ENCODE measurements around the gene WAPL. TPM values are rescaled to one million over a fixed set of nuclear protein-coding genes. Genes with fewer than 3 reads are reported as not detected.

WAPL gene
- total RNA-seq, 1 experiment from 2014 or later, result 48.0 TPM

DNA sequence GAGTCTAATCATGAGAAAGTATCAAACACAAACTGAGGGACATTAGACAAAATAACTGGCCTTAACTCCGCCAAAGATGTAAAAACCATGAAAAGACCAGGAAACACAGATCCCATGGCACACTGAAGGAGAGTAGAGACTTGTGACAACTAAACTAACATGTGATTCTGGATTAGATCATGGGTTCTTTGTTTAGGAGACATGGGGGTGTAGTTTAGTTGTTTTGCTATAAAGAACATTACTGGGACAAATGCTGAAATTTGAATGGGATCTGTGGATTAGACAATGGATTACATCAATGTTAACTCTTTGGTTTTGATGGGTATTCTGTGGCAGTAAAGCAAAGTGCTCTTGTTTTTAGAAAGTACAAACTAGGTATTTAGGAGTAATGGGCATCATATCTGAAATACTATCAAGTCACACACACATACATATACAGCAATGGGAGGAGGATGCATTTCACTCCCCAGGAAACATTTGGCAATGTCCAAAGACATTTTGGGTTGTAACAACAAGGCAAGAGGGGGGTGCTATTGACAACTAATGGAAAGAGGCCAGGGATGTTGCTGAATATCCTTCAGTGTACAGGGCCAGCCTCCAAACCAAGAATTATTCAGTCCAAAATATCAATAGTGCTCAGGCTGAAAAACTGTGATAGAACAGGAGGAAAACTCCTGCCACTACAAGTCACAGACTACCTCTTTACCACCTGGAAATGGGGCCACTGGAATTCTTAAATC is 32.4 kb downstream of the WAPL start (continued):
- TF ChIP-seq, protein P1, sequence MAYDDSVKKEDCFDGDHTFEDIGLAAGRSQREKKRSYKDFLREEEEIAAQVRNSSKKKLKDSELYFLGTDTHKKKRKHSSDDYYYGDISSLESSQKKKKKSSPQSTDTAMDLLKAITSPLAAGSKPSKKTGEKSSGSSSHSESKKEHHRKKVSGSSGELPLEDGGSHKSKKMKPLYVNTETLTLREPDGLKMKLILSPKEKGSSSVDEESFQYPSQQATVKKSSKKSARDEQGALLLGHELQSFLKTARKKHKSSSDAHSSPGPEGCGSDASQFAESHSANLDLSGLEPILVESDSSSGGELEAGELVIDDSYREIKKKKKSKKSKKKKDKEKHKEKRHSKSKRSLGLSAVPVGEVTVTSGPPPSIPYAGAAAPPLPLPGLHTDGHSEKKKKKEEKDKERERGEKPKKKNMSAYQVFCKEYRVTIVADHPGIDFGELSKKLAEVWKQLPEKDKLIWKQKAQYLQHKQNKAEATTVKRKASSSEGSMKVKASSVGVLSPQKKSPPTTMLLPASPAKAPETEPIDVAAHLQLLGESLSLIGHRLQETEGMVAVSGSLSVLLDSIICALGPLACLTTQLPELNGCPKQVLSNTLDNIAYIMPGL (CRISPR knock-in tag; IDR thresholded peaks at IDR 0.05), result no peak
- no peak for TF ChIP-seq KAT7 (CRISPR knock-in tag; IDR thresholded peaks at IDR 0.05; ENCODE audit: borderline replicate concordance)
- no peak for TF ChIP-seq CREB1 (CRISPR knock-in tag; IDR thresholded peaks at IDR 0.05)
- TF ChIP-seq, protein P2, sequence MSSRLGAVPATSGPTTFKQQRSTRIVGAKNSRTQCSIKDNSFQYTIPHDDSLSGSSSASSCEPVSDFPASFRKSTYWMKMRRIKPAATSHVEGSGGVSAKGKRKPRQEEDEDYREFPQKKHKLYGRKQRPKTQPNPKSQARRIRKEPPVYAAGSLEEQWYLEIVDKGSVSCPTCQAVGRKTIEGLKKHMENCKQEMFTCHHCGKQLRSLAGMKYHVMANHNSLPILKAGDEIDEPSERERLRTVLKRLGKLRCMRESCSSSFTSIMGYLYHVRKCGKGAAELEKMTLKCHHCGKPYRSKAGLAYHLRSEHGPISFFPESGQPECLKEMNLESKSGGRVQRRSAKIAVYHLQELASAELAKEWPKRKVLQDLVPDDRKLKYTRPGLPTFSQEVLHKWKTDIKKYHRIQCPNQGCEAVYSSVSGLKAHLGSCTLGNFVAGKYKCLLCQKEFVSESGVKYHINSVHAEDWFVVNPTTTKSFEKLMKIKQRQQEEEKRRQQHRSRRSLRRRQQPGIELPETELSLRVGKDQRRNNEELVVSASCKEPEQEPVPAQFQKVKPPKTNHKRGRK (CRISPR knock-in tag; IDR thresholded peaks at IDR 0.05; ENCODE audit: borderline replicate concordance), result no peak
- no peak for TF ChIP-seq ZNF416 (CRISPR knock-in tag; IDR thresholded peaks at IDR 0.05)

DNA sequence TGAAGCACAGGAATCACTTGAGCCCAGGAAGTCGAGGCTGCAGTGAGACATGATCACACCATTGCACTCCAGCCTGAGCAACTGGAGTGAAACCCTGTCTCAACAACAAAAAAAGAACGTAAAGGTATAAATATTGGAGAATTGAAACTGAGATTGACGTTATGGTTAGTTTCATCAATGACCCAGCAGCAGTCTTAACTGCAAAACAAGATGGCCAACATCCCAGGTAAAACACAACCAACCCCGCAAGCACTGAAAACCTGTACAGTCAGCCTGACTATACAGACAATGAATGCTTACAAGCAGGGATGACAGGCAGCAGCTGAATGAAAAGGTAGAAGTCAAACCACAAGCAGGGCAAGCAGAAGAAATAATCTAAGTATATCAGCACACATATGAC is 34.7 kb downstream of the WAPL start:
- Mint-ChIP-seq H3K4me1 (no peaks in the 10 kb centered on the region), H3K27me3 (ENCODE audit: low read depth) (no peaks in the 10 kb centered on the region), H3K27ac (peak overlapping the region; percentile 73; the same call in 1 of the 2 replicates), H3K36me3 (peaks cover 35% of the 10 kb centered on the region), H3K9me3 (no peaks in the 10 kb centered on the region), H3K4me3 (no peak overlapping the region)
- ATAC-seq (no peak), DNase-seq (ENCODE audit: low spot score) (no peak)
- POLR2A ChIA-PET, result no interaction called here
- CTCF ChIA-PET, result no interaction called here
- no peak for TF ChIP-seq NR3C1 (CRISPR knock-in tag; conservative IDR thresholded peaks at IDR 0.05; ENCODE audit: low read depth)
- TF ChIP-seq, protein P3, sequence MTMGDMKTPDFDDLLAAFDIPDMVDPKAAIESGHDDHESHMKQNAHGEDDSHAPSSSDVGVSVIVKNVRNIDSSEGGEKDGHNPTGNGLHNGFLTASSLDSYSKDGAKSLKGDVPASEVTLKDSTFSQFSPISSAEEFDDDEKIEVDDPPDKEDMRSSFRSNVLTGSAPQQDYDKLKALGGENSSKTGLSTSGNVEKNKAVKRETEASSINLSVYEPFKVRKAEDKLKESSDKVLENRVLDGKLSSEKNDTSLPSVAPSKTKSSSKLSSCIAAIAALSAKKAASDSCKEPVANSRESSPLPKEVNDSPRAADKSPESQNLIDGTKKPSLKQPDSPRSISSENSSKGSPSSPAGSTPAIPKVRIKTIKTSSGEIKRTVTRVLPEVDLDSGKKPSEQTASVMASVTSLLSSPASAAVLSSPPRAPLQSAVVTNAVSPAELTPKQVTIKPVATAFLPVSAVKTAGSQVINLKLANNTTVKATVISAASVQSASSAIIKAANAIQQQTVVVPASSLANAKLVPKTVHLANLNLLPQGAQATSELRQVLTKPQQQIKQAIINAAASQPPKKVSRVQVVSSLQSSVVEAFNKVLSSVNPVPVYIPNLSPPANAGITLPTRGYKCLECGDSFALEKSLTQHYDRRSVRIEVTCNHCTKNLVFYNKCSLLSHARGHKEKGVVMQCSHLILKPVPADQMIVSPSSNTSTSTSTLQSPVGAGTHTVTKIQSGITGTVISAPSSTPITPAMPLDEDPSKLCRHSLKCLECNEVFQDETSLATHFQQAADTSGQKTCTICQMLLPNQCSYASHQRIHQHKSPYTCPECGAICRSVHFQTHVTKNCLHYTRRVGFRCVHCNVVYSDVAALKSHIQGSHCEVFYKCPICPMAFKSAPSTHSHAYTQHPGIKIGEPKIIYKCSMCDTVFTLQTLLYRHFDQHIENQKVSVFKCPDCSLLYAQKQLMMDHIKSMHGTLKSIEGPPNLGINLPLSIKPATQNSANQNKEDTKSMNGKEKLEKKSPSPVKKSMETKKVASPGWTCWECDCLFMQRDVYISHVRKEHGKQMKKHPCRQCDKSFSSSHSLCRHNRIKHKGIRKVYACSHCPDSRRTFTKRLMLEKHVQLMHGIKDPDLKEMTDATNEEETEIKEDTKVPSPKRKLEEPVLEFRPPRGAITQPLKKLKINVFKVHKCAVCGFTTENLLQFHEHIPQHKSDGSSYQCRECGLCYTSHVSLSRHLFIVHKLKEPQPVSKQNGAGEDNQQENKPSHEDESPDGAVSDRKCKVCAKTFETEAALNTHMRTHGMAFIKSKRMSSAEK (CRISPR knock-in tag; IDR thresholded peaks at IDR 0.05; ENCODE audit: borderline replicate concordance), result no peak
- no peak for TF ChIP-seq ATF1 (CRISPR knock-in tag; IDR thresholded peaks at IDR 0.05)
- no peak for TF ChIP-seq ZNF232 (CRISPR knock-in tag; IDR thresholded peaks at IDR 0.05)
- TF ChIP-seq, protein P4, sequence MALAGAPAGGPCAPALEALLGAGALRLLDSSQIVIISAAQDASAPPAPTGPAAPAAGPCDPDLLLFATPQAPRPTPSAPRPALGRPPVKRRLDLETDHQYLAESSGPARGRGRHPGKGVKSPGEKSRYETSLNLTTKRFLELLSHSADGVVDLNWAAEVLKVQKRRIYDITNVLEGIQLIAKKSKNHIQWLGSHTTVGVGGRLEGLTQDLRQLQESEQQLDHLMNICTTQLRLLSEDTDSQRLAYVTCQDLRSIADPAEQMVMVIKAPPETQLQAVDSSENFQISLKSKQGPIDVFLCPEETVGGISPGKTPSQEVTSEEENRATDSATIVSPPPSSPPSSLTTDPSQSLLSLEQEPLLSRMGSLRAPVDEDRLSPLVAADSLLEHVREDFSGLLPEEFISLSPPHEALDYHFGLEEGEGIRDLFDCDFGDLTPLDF (CRISPR knock-in tag; IDR thresholded peaks at IDR 0.05), result no peak
- TF ChIP-seq, protein P5, sequence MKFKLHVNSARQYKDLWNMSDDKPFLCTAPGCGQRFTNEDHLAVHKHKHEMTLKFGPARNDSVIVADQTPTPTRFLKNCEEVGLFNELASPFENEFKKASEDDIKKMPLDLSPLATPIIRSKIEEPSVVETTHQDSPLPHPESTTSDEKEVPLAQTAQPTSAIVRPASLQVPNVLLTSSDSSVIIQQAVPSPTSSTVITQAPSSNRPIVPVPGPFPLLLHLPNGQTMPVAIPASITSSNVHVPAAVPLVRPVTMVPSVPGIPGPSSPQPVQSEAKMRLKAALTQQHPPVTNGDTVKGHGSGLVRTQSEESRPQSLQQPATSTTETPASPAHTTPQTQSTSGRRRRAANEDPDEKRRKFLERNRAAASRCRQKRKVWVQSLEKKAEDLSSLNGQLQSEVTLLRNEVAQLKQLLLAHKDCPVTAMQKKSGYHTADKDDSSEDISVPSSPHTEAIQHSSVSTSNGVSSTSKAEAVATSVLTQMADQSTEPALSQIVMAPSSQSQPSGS (CRISPR knock-in tag; IDR thresholded peaks at IDR 0.05; ENCODE audit: borderline replicate concordance, low read depth), result no peak
- TF ChIP-seq, protein P6, sequence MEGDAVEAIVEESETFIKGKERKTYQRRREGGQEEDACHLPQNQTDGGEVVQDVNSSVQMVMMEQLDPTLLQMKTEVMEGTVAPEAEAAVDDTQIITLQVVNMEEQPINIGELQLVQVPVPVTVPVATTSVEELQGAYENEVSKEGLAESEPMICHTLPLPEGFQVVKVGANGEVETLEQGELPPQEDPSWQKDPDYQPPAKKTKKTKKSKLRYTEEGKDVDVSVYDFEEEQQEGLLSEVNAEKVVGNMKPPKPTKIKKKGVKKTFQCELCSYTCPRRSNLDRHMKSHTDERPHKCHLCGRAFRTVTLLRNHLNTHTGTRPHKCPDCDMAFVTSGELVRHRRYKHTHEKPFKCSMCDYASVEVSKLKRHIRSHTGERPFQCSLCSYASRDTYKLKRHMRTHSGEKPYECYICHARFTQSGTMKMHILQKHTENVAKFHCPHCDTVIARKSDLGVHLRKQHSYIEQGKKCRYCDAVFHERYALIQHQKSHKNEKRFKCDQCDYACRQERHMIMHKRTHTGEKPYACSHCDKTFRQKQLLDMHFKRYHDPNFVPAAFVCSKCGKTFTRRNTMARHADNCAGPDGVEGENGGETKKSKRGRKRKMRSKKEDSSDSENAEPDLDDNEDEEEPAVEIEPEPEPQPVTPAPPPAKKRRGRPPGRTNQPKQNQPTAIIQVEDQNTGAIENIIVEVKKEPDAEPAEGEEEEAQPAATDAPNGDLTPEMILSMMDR (IDR thresholded peaks at IDR 0.05), result no peak
- no peak for TF ChIP-seq FOXJ3 (CRISPR knock-in tag; IDR thresholded peaks at IDR 0.05; ENCODE audit: borderline replicate concordance)
- TF ChIP-seq, protein P7, sequence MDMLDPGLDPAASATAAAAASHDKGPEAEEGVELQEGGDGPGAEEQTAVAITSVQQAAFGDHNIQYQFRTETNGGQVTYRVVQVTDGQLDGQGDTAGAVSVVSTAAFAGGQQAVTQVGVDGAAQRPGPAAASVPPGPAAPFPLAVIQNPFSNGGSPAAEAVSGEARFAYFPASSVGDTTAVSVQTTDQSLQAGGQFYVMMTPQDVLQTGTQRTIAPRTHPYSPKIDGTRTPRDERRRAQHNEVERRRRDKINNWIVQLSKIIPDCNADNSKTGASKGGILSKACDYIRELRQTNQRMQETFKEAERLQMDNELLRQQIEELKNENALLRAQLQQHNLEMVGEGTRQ (CRISPR knock-in tag; IDR thresholded peaks at IDR 0.05), result no peak
- no peak for TF ChIP-seq ESRRA (CRISPR knock-in tag; IDR thresholded peaks at IDR 0.05; ENCODE audit: borderline replicate concordance)
- TF ChIP-seq, protein P8, sequence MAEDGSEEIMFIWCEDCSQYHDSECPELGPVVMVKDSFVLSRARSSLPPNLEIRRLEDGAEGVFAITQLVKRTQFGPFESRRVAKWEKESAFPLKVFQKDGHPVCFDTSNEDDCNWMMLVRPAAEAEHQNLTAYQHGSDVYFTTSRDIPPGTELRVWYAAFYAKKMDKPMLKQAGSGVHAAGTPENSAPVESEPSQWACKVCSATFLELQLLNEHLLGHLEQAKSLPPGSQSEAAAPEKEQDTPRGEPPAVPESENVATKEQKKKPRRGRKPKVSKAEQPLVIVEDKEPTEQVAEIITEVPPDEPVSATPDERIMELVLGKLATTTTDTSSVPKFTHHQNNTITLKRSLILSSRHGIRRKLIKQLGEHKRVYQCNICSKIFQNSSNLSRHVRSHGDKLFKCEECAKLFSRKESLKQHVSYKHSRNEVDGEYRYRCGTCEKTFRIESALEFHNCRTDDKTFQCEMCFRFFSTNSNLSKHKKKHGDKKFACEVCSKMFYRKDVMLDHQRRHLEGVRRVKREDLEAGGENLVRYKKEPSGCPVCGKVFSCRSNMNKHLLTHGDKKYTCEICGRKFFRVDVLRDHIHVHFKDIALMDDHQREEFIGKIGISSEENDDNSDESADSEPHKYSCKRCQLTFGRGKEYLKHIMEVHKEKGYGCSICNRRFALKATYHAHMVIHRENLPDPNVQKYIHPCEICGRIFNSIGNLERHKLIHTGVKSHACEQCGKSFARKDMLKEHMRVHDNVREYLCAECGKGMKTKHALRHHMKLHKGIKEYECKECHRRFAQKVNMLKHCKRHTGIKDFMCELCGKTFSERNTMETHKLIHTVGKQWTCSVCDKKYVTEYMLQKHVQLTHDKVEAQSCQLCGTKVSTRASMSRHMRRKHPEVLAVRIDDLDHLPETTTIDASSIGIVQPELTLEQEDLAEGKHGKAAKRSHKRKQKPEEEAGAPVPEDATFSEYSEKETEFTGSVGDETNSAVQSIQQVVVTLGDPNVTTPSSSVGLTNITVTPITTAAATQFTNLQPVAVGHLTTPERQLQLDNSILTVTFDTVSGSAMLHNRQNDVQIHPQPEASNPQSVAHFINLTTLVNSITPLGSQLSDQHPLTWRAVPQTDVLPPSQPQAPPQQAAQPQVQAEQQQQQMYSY (CRISPR knock-in tag; IDR thresholded peaks at IDR 0.05), result no peak
- no peak for TF ChIP-seq OVOL2 (CRISPR knock-in tag; IDR thresholded peaks at IDR 0.05; ENCODE audit: borderline replicate concordance)

All from WTC11 (cell line).